PC-9 (cell line): ENCODE measurements around the gene DLGAP1. TPM values are rescaled to one million over a fixed set of nuclear protein-coding genes. Genes with fewer than 3 reads are reported as not detected.

Source experiments
- BruUV-seq: library from RNA; stranded (reverse); fragments of 400-500 nt; replicated peaks from 2 replicates; lab custom pipeline; 2021; lab: Mats Ljungman, UMichigan
- CTCF ChIA-PET: fragments of 300-600 bp; sonication (Branson Sonifier 250); formaldehyde crosslinking; loops from one replicate; lab custom pipeline; 2022; ENCODE audit warnings: antibody characterized with exemption; lab: Charles Lee
- POLR2A ChIA-PET: fragments of 300-600 bp; sonication (Branson Sonifier 250); formaldehyde crosslinking; loops from one replicate; lab custom pipeline; 2022; ENCODE audit warnings: antibody characterized with exemption; ENCODE audit not compliant: unreplicated experiment; lab: Charles Lee
- DNase-seq, 2 experiments: peaks; one replicate each; pipeline versions ENCODE4 v3.0.0 to v3.0.0-alpha.2; 2015 to 2022; ENCODE audit warnings: mixed read lengths in 1 of 2
- H2AFZ ChIP-seq: fragments of 200-600 bp; sonication (generic); 2 replicates; pipeline ENCODE4 v1.8.1; 2017; ENCODE audit warnings: antibody characterized with exemption
- H3F3A ChIP-seq: fragments of 200-600 bp; sonication (generic); 2 replicates; pipeline ENCODE4 v1.8.1; 2017; ENCODE audit warnings: antibody characterized with exemption, mild to moderate bottlenecking, low read depth; ENCODE audit not compliant: insufficient read depth
- H3K27ac ChIP-seq: fragments of 200-600 bp; sonication (generic); 2 replicates; pipeline ENCODE4 v1.6.1; 2016; ENCODE audit warnings: mixed run types
- H3K27me3 ChIP-seq: fragments of 200-600 bp; sonication (generic); 2 replicates; pipeline ENCODE4 v1.6.1; 2016; ENCODE audit warnings: low read depth, mixed run types; ENCODE audit not compliant: insufficient read depth
- H3K36me3 ChIP-seq: fragments of 200-600 bp; sonication (generic); 2 replicates; pipeline ENCODE4 v1.6.1; 2016; ENCODE audit warnings: low read depth, mixed run types
- H3K4me1 ChIP-seq: fragments of 200-600 bp; sonication (generic); replicated peaks from 2 replicates; pipeline ENCODE4 v1.6.1; 2016; ENCODE audit warnings: mixed run types; ENCODE audit not compliant: insufficient read depth
- H3K4me2 ChIP-seq: fragments of 200-600 bp; sonication (generic); 2 replicates; pipeline ENCODE4 v1.6.1; 2017; ENCODE audit warnings: mixed run types
- H3K4me3 ChIP-seq: fragments of 200-600 bp; sonication (generic); 2 replicates; pipeline ENCODE4 v1.6.1; 2016; ENCODE audit warnings: mixed run types
- H3K79me2 ChIP-seq: fragments of 200-600 bp; sonication (generic); 2 replicates; pipeline ENCODE4 v1.6.1; 2017; ENCODE audit warnings: low read depth, mixed run types
- H3K9me2 ChIP-seq: fragments of 200-600 bp; sonication (generic); 2 replicates; pipeline ENCODE4 v1.8.1; 2017; ENCODE audit warnings: mild to moderate bottlenecking; ENCODE audit not compliant: insufficient read depth
- H3K9me3 ChIP-seq: fragments of 200-600 bp; sonication (generic); 2 replicates; pipeline ENCODE4 v1.8.1; 2016; ENCODE audit warnings: low read depth; ENCODE audit not compliant: insufficient read depth
- H4K20me1 ChIP-seq: fragments of 200-600 bp; sonication (generic); 2 replicates; pipeline ENCODE4 v1.8.1; 2017; ENCODE audit not compliant: insufficient read depth
- EZH2 ChIP-seq: fragments of 200-600 bp; sonication (generic); IDR thresholded peaks from 2 replicates; pipeline ENCODE4 v1.8.0; 2017; ENCODE audit warnings: antibody characterized with exemption, low read depth
- intact Hi-C: fragments of 100-400 bp; cut with micrococcal nuclease; formaldehyde crosslinking; loops from one replicate; pipeline ENCODE4 v1.10.0; 2022; ENCODE audit not compliant: unreplicated experiment
- total RNA-seq: library from RNA; stranded (reverse); gene quantifications from 2 replicates; pipeline ENCODE4 v1.2.3, GENCODE V29; 2021
- TF ChIP-seq, protein P1 (sequence below): fragments of 200-600 bp; sonication (generic); conservative IDR thresholded peaks from 2 replicates; pipeline ENCODE4 v1.6.1; 2017; ENCODE audit warnings: mixed run types, antibody characterized with exemption, mild to moderate bottlenecking, moderate library complexity

Gene DLGAP1
- total RNA-seq, 1 experiment from 2014 or later, result not detected

DNA sequence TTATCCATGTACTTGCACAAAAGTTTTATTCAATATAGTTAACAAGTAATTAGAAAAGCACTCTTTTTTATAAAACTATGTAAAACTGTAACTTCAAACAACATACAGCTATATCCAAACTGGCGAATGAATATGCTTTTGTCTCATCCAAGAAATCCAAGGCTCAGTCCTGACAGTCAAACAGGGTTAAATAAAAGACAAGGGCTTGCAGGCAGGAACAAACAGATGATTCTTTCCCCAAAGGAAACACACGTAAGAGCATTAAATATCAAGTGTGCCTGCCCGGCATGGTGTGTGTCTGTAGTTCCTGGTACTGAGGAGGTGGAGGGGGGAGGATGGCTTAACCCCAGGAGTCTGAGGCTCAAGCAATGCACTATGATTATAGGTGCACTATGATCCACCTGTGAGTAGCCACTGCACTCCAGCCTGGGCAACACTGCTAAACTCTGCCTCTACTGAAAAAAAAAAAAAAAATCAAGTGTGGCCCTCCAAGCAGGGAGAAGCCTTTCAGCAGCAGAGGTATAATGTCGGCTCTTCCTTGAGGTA, 171.3 kb downstream of the DLGAP1 start:
- no peaks in the 10 kb centered on the region for H3K9me3 ChIP-seq
- POLR2A ChIA-PET, result no interaction called here
- H3K4me1 ChIP-seq, result no peaks in the 10 kb centered on the region
- no peaks in the 10 kb centered on the region; the same call in 1 of the 2 replicates for H4K20me1 ChIP-seq
- TF ChIP-seq, protein P1, sequence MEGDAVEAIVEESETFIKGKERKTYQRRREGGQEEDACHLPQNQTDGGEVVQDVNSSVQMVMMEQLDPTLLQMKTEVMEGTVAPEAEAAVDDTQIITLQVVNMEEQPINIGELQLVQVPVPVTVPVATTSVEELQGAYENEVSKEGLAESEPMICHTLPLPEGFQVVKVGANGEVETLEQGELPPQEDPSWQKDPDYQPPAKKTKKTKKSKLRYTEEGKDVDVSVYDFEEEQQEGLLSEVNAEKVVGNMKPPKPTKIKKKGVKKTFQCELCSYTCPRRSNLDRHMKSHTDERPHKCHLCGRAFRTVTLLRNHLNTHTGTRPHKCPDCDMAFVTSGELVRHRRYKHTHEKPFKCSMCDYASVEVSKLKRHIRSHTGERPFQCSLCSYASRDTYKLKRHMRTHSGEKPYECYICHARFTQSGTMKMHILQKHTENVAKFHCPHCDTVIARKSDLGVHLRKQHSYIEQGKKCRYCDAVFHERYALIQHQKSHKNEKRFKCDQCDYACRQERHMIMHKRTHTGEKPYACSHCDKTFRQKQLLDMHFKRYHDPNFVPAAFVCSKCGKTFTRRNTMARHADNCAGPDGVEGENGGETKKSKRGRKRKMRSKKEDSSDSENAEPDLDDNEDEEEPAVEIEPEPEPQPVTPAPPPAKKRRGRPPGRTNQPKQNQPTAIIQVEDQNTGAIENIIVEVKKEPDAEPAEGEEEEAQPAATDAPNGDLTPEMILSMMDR, result no peak
- TF ChIP-seq EZH2, result no peak
- no peaks in the 10 kb centered on the region for H3F3A ChIP-seq
- H3K27me3 ChIP-seq, result peaks cover 18% of the 10 kb centered on the region
- BruUV-seq, result no TSS peak
- no peaks in the 10 kb centered on the region; the same call in 1 of the 2 replicates for H3K9me2 ChIP-seq
- H3K79me2 ChIP-seq, result no peaks in the 10 kb centered on the region
- H3K4me2 ChIP-seq, result no peak overlapping the region
- no peak for DNase-seq
- H3K27ac ChIP-seq, result no peak overlapping the region
- intact Hi-C loops, result no loop called here
- no peaks in the 10 kb centered on the region for H3K36me3 ChIP-seq
- no peak overlapping the region for H3K4me3 ChIP-seq
- CTCF ChIA-PET, result no interaction called here
- no peak overlapping the region for H2AFZ ChIP-seq

DNA sequence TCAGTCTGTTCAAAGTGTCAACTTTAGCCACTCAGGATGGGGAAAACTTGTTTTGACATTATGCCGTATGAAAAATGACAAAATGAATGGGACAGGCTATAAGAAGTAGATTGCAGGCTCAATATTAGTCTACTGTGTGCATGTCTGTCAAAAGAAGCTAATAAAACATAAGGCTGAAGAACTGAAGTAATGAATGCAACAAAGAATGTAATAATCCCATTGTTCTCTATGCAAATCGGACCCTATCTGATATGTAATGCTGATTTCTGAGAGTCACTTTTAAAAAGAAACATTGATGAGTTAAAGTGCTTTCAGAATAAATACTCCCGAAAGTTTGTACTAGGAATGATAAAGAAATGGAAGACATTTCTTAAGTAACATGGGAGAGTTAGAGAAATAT, 172.2 kb downstream of the DLGAP1 start:
- intact Hi-C loops, result no loop called here
- BruUV-seq, result no TSS peak
- Histone ChIP-seq H3K36me3 (no peaks in the 10 kb centered on the region), H3K4me3 (no peak overlapping the region), H3K79me2 (no peaks in the 10 kb centered on the region), H4K20me1 (no peaks in the 10 kb centered on the region; the same call in 1 of the 2 replicates), H3F3A (no peaks in the 10 kb centered on the region), H3K27ac (no peak overlapping the region), H3K27me3 (peaks cover 18% of the 10 kb centered on the region), H3K4me1 (no peaks in the 10 kb centered on the region), H3K9me3 (no peaks in the 10 kb centered on the region), H3K9me2 (no peaks in the 10 kb centered on the region; the same call in 1 of the 2 replicates), H3K4me2 (no peak overlapping the region), H2AFZ (no peak overlapping the region)
- ChIA-PET POLR2A (no interaction called here), CTCF (no interaction called here)
- no peak for DNase-seq
- TF ChIP-seq, protein P1, result no peak
- no peak for TF ChIP-seq EZH2

DNA sequence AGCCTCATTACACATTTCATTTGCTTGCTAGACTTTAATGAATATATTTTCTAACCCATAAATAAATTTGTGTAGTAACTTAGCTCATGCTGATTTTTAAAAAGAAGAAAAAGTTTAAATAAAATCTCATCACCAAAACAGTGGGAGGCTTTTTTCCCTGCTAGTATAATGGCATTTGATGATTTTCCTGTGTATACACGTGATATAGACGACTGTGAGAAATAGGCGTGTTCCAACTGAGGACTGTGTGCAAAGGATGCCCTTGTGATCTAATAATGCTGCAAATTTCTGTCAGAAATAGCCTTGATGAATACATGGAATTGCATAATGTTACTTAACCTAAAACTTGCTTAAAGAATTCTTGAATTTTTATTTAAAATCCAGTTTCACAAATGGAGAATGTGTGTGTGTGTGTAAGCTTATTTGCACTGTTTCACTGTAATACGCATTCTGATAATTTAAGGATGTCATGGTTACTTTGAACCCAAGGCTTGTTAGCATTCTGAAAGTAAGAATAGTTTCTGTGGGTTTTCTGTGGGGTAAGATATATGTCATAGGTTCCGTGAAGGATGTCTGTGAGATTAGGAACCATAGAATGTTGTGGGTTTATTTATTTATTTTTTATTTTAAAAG, 178.0 kb downstream of the DLGAP1 start:
- no peaks in the 10 kb centered on the region for H3K36me3 ChIP-seq
- CTCF ChIA-PET, result no interaction called here
- intact Hi-C loops, result no loop called here

More for the DNA sequence above, 178.0 kb downstream of the DLGAP1 start:
- Histone ChIP-seq H3K4me2 (no peak overlapping the region), H3K27ac (no peak overlapping the region), H4K20me1 (no peaks in the 10 kb centered on the region; the same call in 1 of the 2 replicates), H3K27me3 (peaks cover 16% of the 10 kb centered on the region), H3K4me1 (no peaks in the 10 kb centered on the region), H3K9me2 (no peaks in the 10 kb centered on the region), H3K9me3 (no peaks in the 10 kb centered on the region), H3K79me2 (no peaks in the 10 kb centered on the region), H3K4me3 (no peak overlapping the region), H3F3A (no peaks in the 10 kb centered on the region), H2AFZ (no peak overlapping the region)
- TF ChIP-seq, protein P1, result no peak
- no peak for TF ChIP-seq EZH2
- BruUV-seq, result no TSS peak
- POLR2A ChIA-PET, result no interaction called here
- no peak for DNase-seq
